Ascending aorta (tissue), 2 donors: ENCODE data around the gene CPNE4. TPM values are rescaled to one million over a fixed set of nuclear protein-coding genes. Genes with fewer than 3 reads are reported as not detected.

Experiments used
- DNase-seq, 2 donors: peaks; one replicate each; pipeline ENCODE4 v3.0.0-alpha.2; 2019; ENCODE audit warnings: low spot score in 2 of 2
- H3K27ac ChIP-seq, 2 donors: fragments of 200-600 bp; sonication (generic); one replicate each; pipeline ENCODE4 v1.5.1; 2016 to 2017; ENCODE audit warnings: mild to moderate bottlenecking in 1 of 2
- H3K27me3 ChIP-seq: fragments of 200-600 bp; sonication (generic); one replicate; pipeline ENCODE4 v1.5.1; 2017
- H3K36me3 ChIP-seq, 2 donors: fragments of 200-600 bp; sonication (generic); one replicate each; pipeline ENCODE4 v1.5.1; 2016
- H3K4me1 ChIP-seq, 2 donors: fragments of 200-600 bp; sonication (generic); one replicate each; pipeline ENCODE4 v1.5.1; 2016 to 2017; ENCODE audit warnings: mild to moderate bottlenecking in 1 of 2
- H3K4me3 ChIP-seq, 2 donors: fragments of 200-600 bp; sonication (generic); one replicate each; pipeline ENCODE4 v1.5.1; 2016 to 2017; ENCODE audit warnings: mild to moderate bottlenecking in 1 of 2
- H3K9me3 ChIP-seq, 2 donors: fragments of 200-600 bp; sonication (generic); one replicate each; pipeline ENCODE4 v1.5.1; 2016
- CTCF ChIP-seq, 3 experiments: fragments of 200-600 bp in 2 of 3; fragments of 450-650 bp in 1 of 3; sonication (generic) in 2 of 3; IDR thresholded peaks; one replicate each; pipeline ENCODE4 v1.5.1; 2016 to 2019; ENCODE audit warnings: antibody characterized with exemption in 3 of 3, mild to moderate bottlenecking in 1 of 3, moderate library complexity in 1 of 3
- intact Hi-C: fragments of 100-400 bp; cut with DNase I; formaldehyde crosslinking; loops from one replicate; pipeline ENCODE4 v1.15.1; 2023
- total RNA-seq: library from RNA; depleted of rRNA; stranded (reverse); fragments of >200 nt; gene quantifications from one replicate; pipeline ENCODE4 v1.1.0, GENCODE V29; 2016

The CPNE4 gene
- total RNA-seq, 1 donor from 2014 or later: not detected

GRCh38 chr3:131530843-131531242, 504.0 kb downstream of the CPNE4 start:
- no peak overlapping the region for H3K4me3 ChIP-seq
- no peaks in the 10 kb centered on the region for H3K27me3 ChIP-seq
- TF ChIP-seq CTCF (IDR thresholded peaks at IDR 0.05): no peak
- H3K9me3 ChIP-seq: no peaks in the 10 kb centered on the region
- DNase-seq: no peak
- no peaks in the 10 kb centered on the region for H3K36me3 ChIP-seq
- intact Hi-C loops: no loop called here
- H3K4me1 ChIP-seq: no peaks in the 10 kb centered on the region
- H3K27ac ChIP-seq: no peak overlapping the region

- H3K36me3 ChIP-seq: no peaks in the 10 kb centered on the region
- H3K4me3 ChIP-seq: no peak overlapping the region
- H3K4me1 ChIP-seq: no peaks in the 10 kb centered on the region
- no peaks in the 10 kb centered on the region for H3K27me3 ChIP-seq
- DNase-seq: no peak
- no peak overlapping the region for H3K27ac ChIP-seq
- H3K9me3 ChIP-seq: no peaks in the 10 kb centered on the region
- no peak for TF ChIP-seq CTCF (IDR thresholded peaks at IDR 0.05)
- intact Hi-C loops: no loop called here
Measured at GRCh38 chr3:131530388-131530787, 504.4 kb downstream of the CPNE4 start.

GRCh38 chr3:131526801-131527347, 507.9 kb downstream of the CPNE4 start:
- Histone ChIP-seq H3K36me3 (no peaks in the 10 kb centered on the region), H3K4me3 (peak overlapping the region; percentile 30 to 48), H3K4me1 (no peaks in the 10 kb centered on the region), H3K9me3 (no peaks in the 10 kb centered on the region), H3K27me3 (no peaks in the 10 kb centered on the region), H3K27ac (no peak overlapping the region)
- no peak for DNase-seq
- no peak for TF ChIP-seq CTCF (IDR thresholded peaks at IDR 0.05)
- intact Hi-C loops: no loop called here

GRCh38 chr3:131518680-131519079, 516.1 kb downstream of the CPNE4 start:
- no peaks in the 10 kb centered on the region for H3K9me3 ChIP-seq
- DNase-seq: no peak
- TF ChIP-seq CTCF (IDR thresholded peaks at IDR 0.05): no peak
- no peaks in the 10 kb centered on the region for H3K4me1 ChIP-seq
- no peaks in the 10 kb centered on the region for H3K36me3 ChIP-seq
- H3K27ac ChIP-seq: no peak overlapping the region
- intact Hi-C loops: no loop called here
- H3K4me3 ChIP-seq: no peak overlapping the region
- no peaks in the 10 kb centered on the region for H3K27me3 ChIP-seq

- TF ChIP-seq CTCF (IDR thresholded peaks at IDR 0.05): no peak
- no peak for DNase-seq
- no peaks in the 10 kb centered on the region for H3K27me3 ChIP-seq
- H3K4me1 ChIP-seq: peaks cover 4 to 12% of the 10 kb centered on the region in 2 donors
- intact Hi-C loops: loop anchor here (10.0 kb wide), 1 partner anchor 481 kb away; the partner anchor contains the start of genes ASTE1 and NEK11
- H3K36me3 ChIP-seq: no peaks in the 10 kb centered on the region
- no peak overlapping the region for H3K4me3 ChIP-seq
- no peak overlapping the region for H3K27ac ChIP-seq
- H3K9me3 ChIP-seq: no peaks in the 10 kb centered on the region
Measured at GRCh38 chr3:131505421-131505820, 529.4 kb downstream of the CPNE4 start.

GRCh38 chr3:131503320-131503635, 531.5 kb downstream of the CPNE4 start:
- Histone ChIP-seq H3K27me3 (no peaks in the 10 kb centered on the region), H3K27ac (peak overlapping the region; percentile 68), H3K4me1 (peaks cover 4 to 12% of the 10 kb centered on the region in 2 donors), H3K36me3 (peaks cover 4 to 20% of the 10 kb centered on the region in 2 donors), H3K9me3 (no peaks in the 10 kb centered on the region), H3K4me3 (peak overlapping the region; percentile 82 to 96)
- TF ChIP-seq CTCF (IDR thresholded peaks at IDR 0.05): no peak
- no peak for DNase-seq
- intact Hi-C loops: loop anchor here (5.0 to 10.0 kb wide), 3 partner anchors 121 to 756 kb away; partner anchors contain the start of genes ASTE1, NEK11, NUDT16 and PIK3R4
